Neural crest cell (in vitro differentiated cells): ENCODE results near the gene LNPEP. TPM values are rescaled to one million over a fixed set of nuclear protein-coding genes. Genes with fewer than 3 reads are reported as not detected.

Experiments
- DNase-seq: peaks from one replicate; pipeline ENCODE4 v3.0.0; 2021; ENCODE audit warnings: low read depth, mixed read lengths, low spot score
- H3K27ac Mint-ChIP-seq: one replicate; pipeline ENCODE4 v1.8.0; 2021; ENCODE audit warnings: mild to moderate bottlenecking, mixed read lengths; ENCODE audit not compliant: unreplicated experiment
- H3K27me3 Mint-ChIP-seq: 2 replicates; pipeline ENCODE4 v1.8.0; 2021; ENCODE audit warnings: low read depth, mild to moderate bottlenecking, mixed read lengths
- H3K36me3 Mint-ChIP-seq: 2 replicates; pipeline ENCODE4 v1.8.0; 2021; ENCODE audit warnings: low read depth, mild to moderate bottlenecking, mixed read lengths
- H3K4me1 Mint-ChIP-seq: 2 replicates; pipeline ENCODE4 v1.8.0; 2021; ENCODE audit warnings: mixed read lengths
- H3K4me3 Mint-ChIP-seq: one replicate; pipeline ENCODE4 v1.8.0; 2021; ENCODE audit warnings: mild to moderate bottlenecking, mixed read lengths
- H3K9me3 Mint-ChIP-seq: 2 replicates; pipeline ENCODE4 v1.8.0; 2021; ENCODE audit warnings: mixed read lengths
- total RNA-seq: library from RNA; stranded (reverse); gene quantifications from 2 replicates; pipeline ENCODE4 v1.2.1, GENCODE V29; 2021
- TF ChIP-seq, protein P1 (sequence below): fragments of 200-600 bp; sonication (generic); conservative IDR thresholded peaks from 2 replicates; pipeline ENCODE4 v1.5.0; 2021; ENCODE audit warnings: antibody characterized with exemption, mild to moderate bottlenecking

LNPEP gene
- total RNA-seq, 1 donor from 2014 or later, result 17.4 TPM

GRCh38 chr5:96978812-96979449, 43.1 kb downstream of the LNPEP start:
- Mint-ChIP-seq H3K36me3 (peaks cover 6% of the 10 kb centered on the region), H3K4me3 (no peak overlapping the region), H3K27me3 (no peaks in the 10 kb centered on the region), H3K9me3 (no peaks in the 10 kb centered on the region), H3K27ac (no peak overlapping the region), H3K4me1 (peaks cover 4% of the 10 kb centered on the region)
- TF ChIP-seq, protein P1, sequence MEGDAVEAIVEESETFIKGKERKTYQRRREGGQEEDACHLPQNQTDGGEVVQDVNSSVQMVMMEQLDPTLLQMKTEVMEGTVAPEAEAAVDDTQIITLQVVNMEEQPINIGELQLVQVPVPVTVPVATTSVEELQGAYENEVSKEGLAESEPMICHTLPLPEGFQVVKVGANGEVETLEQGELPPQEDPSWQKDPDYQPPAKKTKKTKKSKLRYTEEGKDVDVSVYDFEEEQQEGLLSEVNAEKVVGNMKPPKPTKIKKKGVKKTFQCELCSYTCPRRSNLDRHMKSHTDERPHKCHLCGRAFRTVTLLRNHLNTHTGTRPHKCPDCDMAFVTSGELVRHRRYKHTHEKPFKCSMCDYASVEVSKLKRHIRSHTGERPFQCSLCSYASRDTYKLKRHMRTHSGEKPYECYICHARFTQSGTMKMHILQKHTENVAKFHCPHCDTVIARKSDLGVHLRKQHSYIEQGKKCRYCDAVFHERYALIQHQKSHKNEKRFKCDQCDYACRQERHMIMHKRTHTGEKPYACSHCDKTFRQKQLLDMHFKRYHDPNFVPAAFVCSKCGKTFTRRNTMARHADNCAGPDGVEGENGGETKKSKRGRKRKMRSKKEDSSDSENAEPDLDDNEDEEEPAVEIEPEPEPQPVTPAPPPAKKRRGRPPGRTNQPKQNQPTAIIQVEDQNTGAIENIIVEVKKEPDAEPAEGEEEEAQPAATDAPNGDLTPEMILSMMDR, result no peak
- no peak for DNase-seq

- H3K4me1 Mint-ChIP-seq, result peaks cover 3% of the 10 kb centered on the region
- no peaks in the 10 kb centered on the region for H3K9me3 Mint-ChIP-seq
- no peak overlapping the region for H3K4me3 Mint-ChIP-seq
- TF ChIP-seq, protein P1, result no peak
- no peaks in the 10 kb centered on the region for H3K27me3 Mint-ChIP-seq
- no peak for DNase-seq
- H3K27ac Mint-ChIP-seq, result no peak overlapping the region
- peaks cover 7% of the 10 kb centered on the region for H3K36me3 Mint-ChIP-seq
Measured at GRCh38 chr5:96984506-96985192, 48.8 kb downstream of the LNPEP start.

DNA sequence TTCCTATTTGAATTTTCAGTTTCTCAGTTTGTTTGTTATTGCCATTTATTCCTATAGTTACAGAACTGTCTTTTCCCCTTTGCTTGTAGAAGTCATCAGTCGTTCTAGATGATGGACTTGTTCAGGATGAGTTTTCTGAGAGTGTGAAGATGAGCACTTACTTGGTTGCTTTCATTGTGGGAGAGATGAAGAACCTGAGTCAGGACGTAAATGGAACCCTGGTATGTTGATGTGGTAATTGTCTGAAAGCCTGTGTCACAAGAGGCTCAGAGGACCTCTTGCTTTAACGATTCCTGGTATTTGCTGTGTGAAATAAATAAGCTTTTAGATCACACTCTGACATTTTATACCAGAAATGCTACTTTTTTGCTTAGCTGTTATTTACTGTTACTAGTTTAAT, 50.6 kb downstream of the LNPEP start:
- Mint-ChIP-seq H3K36me3 (peaks cover 6% of the 10 kb centered on the region), H3K27ac (no peak overlapping the region), H3K4me1 (peaks cover 3% of the 10 kb centered on the region), H3K4me3 (no peak overlapping the region), H3K27me3 (no peaks in the 10 kb centered on the region), H3K9me3 (no peaks in the 10 kb centered on the region)
- TF ChIP-seq, protein P1, result no peak
- DNase-seq, result no peak

GRCh38 chr5:96990102-96990501, 54.2 kb downstream of the LNPEP start:
- no peaks in the 10 kb centered on the region for H3K4me1 Mint-ChIP-seq
- TF ChIP-seq, protein P1, result no peak
- H3K27ac Mint-ChIP-seq, result no peak overlapping the region
- H3K9me3 Mint-ChIP-seq, result no peaks in the 10 kb centered on the region
- no peak for DNase-seq
- no peak overlapping the region for H3K4me3 Mint-ChIP-seq
- no peaks in the 10 kb centered on the region for H3K27me3 Mint-ChIP-seq
- peaks cover 6% of the 10 kb centered on the region for H3K36me3 Mint-ChIP-seq

- H3K27me3 Mint-ChIP-seq, result no peaks in the 10 kb centered on the region
- no peaks in the 10 kb centered on the region for H3K9me3 Mint-ChIP-seq
- H3K27ac Mint-ChIP-seq, result no peak overlapping the region
- no peak for DNase-seq
- peaks cover 4% of the 10 kb centered on the region for H3K36me3 Mint-ChIP-seq
- H3K4me1 Mint-ChIP-seq, result no peaks in the 10 kb centered on the region
- H3K4me3 Mint-ChIP-seq, result no peak overlapping the region
- TF ChIP-seq, protein P1, result no peak
Measured at GRCh38 chr5:96991708-96992107, 55.8 kb downstream of the LNPEP start.
